NCI-H526 (cell line): ENCODE measurements around the gene PPP1R2.
"Not testable (repeated sequence)": the region's sequence is repeated elsewhere in the genome, so short reads cannot be mapped to it uniquely, and the experiment has no call there.

Experiments used
- DNase-seq, 2 experiments: peaks; one replicate each; lab custom pipeline; 2025; lab: John Stamatoyannopoulos, UW

Gene PPP1R2

DNA sequence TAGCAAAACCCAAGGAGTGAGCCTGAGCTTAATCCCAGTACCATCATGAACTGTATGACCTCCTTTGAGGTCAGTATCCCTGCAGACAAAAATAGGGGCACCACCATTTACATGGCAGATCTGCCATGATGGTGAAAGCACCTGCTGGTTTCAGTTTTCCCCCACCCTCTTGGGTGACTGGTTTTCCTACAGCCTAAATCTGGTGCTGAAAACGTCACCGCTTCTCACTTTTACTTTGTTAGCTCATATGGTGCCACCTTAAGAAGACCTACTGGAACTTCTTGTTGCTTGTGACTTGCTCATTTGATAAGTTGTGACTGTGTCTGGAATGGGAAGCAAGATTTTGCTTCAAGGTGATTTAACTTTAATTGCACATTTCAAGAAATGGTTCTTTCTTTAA is 5.1 kb downstream of the PPP1R2 start:
- no peak for DNase-seq

DNA sequence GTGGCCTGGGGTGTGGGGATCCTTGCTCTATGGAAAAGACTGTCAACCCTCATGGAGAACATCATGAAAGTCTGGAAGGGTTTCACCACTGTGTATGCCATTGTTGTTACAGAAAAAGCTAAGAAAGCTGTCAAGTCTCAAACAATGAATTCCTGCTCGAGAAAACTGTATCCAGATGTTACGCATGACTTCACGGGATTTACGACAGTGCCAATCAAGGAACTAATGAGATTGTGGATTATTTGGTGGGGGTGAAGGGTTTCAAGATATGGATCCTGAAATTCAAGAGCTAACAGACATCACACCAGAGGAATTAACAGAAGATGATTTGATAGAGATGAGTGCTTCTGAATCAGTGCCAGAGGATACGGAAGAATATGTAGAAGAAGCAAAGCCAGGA is 7.8 kb downstream of the PPP1R2 start:
- DNase-seq, result no peak

DNA sequence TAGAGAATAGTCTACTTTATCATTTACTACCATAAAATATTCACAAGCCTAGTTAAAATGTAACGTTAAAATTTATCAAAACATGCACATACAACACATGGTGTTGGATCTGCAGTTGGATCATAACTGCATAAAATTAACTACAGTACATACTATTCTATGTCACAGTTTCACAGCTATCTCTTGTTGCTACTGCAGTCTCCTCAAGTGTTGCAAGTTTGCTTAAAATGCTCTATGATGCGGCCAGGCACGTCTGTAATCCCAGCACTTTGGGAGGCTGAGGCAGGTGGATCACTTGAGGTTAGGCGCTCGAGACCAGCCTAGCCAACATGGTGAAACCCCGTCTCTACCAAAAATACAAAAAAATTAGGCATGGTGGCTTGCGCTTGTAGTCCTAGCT is 10.3 kb downstream of the PPP1R2 start:
- DNase-seq, result no peak

DNA sequence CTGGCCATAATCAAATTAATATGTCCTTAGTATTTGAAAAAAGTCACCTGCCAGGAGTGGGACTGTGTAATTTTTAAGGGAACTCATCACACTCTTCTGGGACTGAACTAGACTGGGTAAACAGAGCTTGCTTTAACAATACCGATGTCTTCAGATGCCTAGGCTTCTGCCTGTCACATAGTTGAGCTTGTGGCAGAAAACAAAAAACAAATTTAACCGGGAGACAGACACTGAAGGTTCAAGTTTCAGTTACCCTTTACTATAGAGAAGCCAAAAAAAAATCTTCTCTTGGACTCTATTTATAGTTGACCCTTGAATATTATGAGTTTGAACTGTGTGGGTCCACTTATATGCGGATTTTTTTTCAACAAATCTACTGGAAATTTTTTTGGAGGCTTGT is 10.8 kb downstream of the PPP1R2 start:
- DNase-seq, result no peak

DNA sequence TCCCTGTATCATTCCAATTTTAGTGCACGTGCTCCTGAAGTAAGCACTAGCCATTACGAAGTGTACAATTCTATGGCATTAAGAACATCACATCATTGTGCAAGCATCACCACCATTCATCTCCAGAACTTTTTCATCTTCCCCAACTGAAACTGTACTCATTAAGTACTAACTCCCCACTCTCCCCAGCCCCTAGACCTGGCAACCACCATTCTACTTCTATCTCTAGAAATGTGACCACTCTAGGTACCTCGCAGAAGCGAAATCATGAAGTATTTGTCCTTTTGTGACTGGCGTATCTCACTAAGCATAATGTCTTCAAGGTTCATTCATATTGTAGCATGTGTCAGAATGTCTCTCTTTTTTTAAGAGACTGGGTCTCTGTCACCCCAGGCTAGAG is 11.4 kb downstream of the PPP1R2 start:
- no peak for DNase-seq

DNA sequence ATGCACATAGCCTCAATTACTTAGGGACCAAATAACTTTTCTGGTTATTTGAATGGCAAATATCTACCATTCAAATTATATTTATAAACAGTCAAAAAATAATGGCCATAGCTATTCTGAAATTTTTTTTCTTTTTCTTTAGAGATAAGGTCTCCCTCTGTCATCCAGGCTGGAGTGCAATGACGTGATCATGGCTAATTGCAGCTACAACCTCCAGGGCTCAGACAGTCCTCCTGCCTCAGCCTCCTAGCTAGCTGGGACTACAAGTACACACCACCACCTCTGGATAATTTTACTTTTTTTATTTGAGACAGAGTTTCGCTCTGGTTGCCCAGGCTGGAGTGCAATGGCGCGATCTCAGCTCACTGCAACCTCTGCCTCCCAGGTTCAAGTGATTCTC is 16.6 kb downstream of the PPP1R2 start:
- DNase-seq, result peak; percentile 39 to 45

DNA sequence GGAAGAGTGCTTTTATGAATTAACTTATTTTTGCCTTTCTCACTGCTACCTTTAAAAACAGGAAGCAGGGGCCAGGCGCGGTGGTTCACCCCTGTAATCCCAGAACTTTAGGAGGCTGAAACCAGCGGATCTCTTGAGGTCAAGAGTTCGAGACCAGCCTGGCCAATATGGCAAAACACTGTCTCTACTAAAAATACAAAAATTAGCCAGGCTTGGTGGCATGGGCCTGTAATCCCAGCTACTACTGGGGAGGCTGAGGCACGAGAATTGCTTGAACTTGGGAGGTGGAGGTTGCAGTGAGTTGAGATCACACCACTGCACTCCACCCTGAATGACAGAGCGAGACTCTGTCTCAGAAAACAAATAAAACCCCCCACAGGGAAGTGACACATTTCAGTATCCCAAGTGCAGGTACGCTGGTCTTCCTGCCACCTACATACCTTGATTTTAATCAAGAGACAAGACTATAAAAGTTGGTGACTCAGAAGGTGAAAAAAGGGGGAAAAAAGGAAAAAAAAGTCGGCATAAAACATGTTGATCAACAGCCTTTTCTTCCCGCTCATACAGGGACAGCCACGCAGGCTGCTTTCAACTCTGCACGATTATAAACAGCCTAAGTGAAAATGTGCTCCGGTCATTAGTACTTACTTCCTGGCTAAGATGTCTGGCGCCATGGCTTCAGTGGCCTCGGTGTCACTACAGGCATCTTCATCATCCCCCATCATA is 18.8 kb downstream of the PPP1R2 start:
- DNase-seq, result no peak

DNA sequence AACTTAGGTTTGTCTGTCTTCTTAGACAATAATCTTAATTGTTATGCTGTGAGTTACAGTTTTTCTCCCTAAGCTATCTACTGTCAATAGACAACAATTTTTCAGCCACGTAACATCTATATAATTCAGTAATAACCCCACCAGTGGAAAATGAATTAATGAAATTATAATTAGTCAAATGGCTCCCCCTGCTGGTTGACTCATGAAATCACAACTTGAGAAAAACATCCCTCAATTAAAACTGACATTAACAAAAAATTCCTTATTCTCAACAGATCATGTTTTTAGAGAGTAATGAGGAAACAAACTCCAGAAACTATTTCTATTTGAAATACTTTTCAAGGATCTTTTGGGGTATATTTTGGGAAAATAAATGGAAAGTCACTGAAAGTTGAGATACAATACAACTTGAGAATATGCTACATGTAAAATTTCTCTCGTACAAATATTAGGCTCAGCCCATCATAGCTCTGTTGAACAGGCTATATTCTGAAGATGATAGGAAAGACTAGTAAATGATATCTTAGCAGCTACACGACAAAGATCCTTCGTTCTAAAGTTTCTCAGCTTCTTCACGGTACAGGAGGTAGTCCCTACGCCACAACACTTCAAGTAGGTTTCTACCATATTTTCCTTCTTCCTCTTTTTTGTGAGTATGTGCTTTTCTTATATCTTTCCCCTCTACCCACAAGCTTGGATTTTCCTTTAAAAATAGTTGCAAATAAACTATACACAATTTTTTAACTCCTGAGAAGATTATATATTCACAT is 20.7 kb downstream of the PPP1R2 start:
- DNase-seq, result peak; percentile 52 to 60

DNA sequence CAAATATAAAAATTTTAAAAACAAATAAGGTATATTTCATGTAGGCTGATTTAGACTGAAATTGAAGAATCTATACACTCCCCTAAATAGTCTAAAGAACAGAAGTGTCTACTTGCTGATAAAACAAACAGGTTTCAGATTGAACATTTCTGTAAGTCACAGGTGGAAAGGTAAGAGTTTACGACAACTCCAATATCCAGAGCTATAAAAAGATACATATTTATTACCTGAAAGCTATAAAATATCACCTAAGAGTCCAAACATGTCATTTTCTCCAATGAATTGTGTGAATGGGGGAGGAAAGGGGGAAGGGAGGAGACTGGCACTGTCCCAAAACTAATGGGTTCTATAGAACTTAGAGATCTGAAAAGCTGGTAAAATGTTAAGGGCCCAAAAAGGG is 26.1 kb downstream of the PPP1R2 start:
- no peak for DNase-seq

DNA sequence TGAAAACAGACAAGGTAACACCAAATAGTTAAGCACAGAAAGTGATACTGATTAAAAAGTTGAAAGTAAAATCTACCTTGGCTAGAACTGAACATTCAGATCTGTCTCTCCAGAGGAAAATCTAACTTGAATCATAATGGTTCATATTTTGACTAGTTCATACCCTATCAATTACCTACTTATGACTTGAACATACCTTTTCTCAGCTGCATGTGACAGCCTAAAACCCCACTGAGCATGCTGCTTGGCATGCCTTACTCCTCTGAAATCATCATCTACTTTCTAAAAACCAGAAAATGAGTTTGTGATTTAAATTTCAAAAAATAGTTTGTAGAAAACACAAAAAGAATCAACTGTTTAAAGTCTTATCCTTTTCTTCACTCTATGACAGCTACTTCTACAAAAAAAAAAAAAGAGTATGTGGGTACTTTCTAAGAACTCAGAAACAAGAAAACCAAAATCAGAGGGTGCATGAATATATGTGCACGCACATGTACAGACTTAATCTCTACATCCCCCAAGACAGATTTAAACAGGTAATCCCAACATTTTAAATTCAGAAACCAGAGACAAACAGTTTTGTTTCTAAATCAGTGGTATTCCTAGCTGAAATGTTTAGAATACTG is 28.4 kb downstream of the PPP1R2 start:
- not testable (repeated sequence) for DNase-seq

DNA sequence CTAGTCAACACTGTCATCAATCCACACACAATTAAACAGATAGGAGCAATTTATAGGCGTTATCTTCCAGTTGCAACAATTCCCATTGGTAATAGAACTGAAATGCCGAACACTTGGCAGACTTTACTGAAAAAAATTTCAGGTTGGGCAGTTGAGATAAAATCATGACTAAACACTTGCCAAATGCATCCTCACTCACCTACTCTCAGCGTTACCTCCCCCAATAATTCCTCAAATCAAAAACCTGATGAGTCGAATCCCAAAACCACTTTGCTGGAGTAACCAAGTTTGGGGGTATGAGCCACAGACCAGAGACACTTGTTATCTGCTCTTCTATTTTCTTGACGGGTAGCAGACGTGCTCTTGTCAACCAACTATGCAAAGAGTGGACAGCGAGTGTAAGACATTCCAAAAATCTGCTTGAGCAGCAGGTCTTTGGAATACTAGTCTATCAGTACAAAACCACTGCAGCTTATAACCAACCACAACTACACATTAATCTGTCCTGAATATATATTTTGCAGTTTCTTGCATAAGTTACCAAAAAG is 30.3 kb downstream of the PPP1R2 start:
- DNase-seq, result no peak

DNA sequence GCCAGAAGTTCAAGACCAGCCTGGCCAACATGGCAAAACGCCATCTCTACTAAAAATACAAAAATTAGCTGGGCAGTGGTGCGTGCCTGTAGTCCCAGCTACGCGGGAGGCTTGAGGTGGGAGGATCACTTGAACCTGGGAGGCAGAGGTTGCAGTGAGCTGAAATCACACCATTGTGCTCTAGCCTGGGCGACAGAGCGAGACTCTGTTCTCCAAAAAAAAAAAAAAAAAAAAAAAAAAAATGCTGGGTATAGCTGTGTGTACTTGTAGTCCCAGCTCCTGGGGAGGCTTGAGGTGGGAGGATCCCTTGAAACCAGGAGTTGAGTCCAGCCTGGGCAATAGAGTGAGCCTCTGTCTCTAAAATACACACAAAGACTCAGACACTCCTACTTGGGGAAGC is 32.0 kb downstream of the PPP1R2 start:
- DNase-seq, result no peak

DNA sequence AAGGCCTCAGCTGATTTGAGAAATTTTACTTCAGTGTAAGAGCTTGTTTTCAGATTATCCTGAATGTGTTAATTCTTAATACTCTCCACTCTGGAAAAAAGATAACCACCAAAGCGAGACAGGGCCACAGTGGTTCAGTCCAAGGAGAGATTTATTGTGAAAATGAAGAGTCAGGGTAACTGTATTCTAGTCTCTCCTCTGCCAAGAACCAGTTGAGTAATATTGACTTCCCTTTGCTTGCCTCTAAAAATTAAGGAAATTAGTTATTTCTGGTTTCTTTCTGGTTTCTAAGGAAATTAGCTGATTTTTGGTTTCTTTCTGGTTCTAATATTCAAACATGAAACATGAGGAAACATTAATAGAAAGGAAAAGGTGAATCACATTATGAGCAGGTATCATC is 34.9 kb downstream of the PPP1R2 start:
- DNase-seq, result no peak

DNA sequence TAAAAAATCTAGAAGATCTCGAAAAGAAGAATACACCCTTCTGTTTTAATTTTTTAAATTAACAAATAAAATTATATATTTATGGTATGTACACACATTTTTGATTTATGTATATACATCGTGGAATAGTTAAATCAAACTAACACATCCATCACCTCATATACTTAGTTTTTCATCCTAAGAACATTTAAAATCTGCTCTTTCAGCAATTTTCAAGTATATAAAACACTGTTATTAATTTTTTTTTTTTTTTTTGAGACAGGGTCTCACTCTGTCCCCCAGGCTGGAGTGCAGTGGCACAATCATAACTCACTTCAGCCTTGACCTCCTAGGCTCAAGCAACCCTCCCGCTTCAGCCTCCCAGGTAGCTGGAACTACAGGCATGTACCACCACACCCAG is 67.5 kb downstream of the PPP1R2 start:
- DNase-seq, result no peak

DNA sequence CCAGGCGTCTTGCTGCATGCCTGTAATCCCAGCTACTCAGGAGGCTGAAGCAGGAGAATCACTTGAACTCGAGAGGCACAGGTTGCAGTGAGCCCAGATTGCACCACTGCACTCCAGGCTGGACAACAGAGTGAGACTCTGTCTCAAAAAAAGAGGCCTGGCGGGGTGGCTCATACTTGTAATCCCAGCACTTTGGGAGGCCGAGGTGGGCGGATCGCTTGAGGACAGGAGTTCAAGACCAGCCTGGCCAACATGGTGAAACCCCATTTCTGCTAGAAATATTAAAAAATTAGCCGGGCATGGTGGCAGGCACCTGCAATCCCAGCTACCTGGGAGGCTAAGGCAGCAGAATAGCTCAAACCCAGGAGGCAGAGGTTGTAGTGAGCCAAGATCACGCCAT is 68.0 kb downstream of the PPP1R2 start:
- not testable (repeated sequence) for DNase-seq

DNA sequence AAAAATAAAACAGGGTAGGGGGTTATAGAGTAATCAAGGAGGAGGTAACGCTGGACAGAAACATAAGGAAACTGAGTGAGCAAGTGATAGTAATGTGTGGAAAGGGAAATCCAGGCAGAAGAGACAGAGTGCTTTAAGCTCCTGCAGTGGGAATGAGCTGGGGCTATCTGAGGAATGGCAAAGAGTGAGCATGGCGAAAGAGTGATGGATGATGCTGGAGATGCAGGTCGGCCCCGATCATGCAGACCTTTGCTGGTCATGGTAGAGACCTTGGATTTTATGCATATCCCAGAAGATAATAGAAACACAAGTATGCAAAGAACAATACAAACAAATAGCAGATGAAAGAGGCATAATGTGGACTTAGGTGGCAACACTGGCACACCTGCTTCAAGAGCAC is 74.3 kb downstream of the PPP1R2 start:
- no peak for DNase-seq

DNA sequence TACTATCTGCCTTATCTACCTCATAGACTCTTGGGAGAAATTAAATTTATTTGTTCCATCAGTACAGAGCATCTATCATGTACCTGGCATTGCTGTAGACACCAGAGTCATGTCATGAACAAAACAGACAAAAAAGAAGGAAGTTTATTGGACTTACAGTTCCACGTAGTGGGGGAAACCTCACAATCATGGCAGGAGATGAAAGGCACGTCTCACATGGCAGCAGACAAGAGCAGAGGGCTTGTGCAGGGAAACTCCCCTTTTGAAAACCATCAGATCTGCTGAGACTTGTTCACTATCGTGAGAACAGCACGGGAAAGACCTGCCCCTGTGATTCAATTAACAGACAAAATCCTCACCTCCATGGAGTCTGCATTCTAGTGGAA is 74.7 kb downstream of the PPP1R2 start:
- DNase-seq, result no peak

DNA sequence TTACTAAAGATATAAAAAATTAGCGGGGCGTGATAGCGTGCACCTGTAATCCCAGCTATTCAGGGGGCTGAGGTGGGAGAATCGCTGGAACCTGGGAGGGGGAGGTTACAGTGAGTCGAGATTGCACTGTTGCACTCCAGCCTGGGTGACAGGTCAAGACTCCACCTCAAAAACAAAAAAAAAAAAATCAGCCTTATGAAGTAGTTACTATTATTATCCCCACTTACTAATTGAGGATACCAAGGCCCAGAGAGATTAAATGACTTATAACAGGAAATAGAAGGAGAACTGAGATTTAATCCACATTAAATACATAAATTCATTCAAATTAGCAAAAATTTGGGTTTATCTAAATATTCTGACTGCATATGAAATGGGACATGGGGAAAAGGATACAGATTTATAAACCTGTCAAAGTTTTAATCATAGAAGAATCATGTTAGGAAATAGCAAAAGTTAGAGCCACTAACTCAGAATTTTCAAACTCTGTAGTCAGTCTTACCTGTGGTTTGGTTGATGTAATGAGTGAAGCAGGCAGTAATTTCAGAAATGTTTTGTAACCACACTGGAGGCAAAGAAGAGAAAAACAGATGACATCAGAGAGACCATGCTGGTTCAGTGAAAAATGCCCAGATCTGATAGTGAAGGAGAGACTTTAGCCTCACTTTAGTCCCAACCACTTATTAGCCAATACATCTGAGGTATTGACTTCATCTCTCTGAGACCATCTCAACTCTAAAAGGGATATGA is 75.3 kb downstream of the PPP1R2 start:
- no peak for DNase-seq

DNA sequence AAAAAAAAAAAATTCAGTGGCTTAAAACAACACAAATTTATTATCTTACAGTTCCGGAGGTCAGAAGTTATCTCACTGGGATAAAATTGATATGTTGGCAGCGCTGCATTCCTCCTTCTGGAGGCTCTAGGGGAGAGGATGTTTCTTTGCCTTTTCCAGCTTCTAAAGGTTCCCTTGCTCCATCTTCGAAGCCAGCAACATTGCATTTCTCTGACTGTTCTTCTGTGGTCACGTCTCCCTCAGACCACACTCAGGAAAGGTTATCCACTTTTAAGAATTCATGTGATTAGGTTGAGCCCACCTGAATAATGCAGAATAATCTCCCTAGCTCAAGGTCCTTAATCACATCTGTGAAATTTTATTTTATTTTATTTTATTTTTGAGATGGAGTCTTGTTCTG is 76.9 kb downstream of the PPP1R2 start:
- no peak for DNase-seq
